NCI-H446 (cell line): Measurements from ENCODE around the gene PTPRS.
A peak's percentile ranks its signal among the peaks of the same experiment; 100 is the strongest.
"Not testable (repeated sequence)": the region's sequence is repeated elsewhere in the genome, so short reads cannot be mapped to it uniquely, and the experiment has no call there.

Source experiments
- DNase-seq, 2 experiments: peaks; one replicate each; lab custom pipeline; 2025; lab: John Stamatoyannopoulos, UW

Gene PTPRS

GRCh38 chr19:5340637-5341447 is at the start of gene PTPRS:
TSS of gene PTPRS (minus strand) at chr19:5340812. CDS start at chr19:5286140, 54,672 bp downstream.
- peak; percentile 86 to 96 for DNase-seq

GRCh38 chr19:5389353-5389752 is 48.7 kb upstream of the PTPRS start:
- DNase-seq = no peak

GRCh38 chr19:5387472-5387871 is 46.9 kb upstream of the PTPRS start:
- no peak for DNase-seq

GRCh38 chr19:5386841-5387240 is 46.2 kb upstream of the PTPRS start:
- DNase-seq = no peak

GRCh38 chr19:5381197-5381596 is 40.6 kb upstream of the PTPRS start:
- not testable (repeated sequence) for DNase-seq

- no peak for DNase-seq
Measured at GRCh38 chr19:5380215-5380919, 39.8 kb upstream of the PTPRS start.

GRCh38 chr19:5376928-5377327 is 36.3 kb upstream of the PTPRS start:
- DNase-seq = no peak

GRCh38 chr19:5372572-5373200 is 32.1 kb upstream of the PTPRS start:
- no peak for DNase-seq

- DNase-seq = peak; percentile 42 to 62
Measured at GRCh38 chr19:5369962-5370367, 29.4 kb upstream of the PTPRS start.

GRCh38 chr19:5369304-5369703 is 28.7 kb upstream of the PTPRS start:
- DNase-seq = no peak

GRCh38 chr19:5367530-5368133 is 27.0 kb upstream of the PTPRS start:
- DNase-seq = no peak

- no peak for DNase-seq
Measured at GRCh38 chr19:5365905-5366304, 25.3 kb upstream of the PTPRS start.

GRCh38 chr19:5364674-5365073 is 24.1 kb upstream of the PTPRS start:
- DNase-seq = no peak

GRCh38 chr19:5361839-5362238 is 21.2 kb upstream of the PTPRS start:
- not testable (repeated sequence) for DNase-seq

- DNase-seq = no peak
Measured at GRCh38 chr19:5361407-5361806, 20.8 kb upstream of the PTPRS start.

- peak; percentile 66 to 93 for DNase-seq
Measured at GRCh38 chr19:5360003-5360780, 19.6 kb upstream of the PTPRS start.

- DNase-seq = peak in 1 of 2 experiments; percentile 62
Measured at GRCh38 chr19:5358173-5358800, 17.7 kb upstream of the PTPRS start.

- DNase-seq = no peak
Measured at GRCh38 chr19:5357584-5357983, 17.0 kb upstream of the PTPRS start.

GRCh38 chr19:5356918-5357317 is 16.3 kb upstream of the PTPRS start:
- DNase-seq = peak in 1 of 2 experiments; percentile 78

GRCh38 chr19:5356428-5356827 is 15.8 kb upstream of the PTPRS start:
- no peak for DNase-seq

- no peak for DNase-seq
Measured at GRCh38 chr19:5355693-5356092, 15.1 kb upstream of the PTPRS start.
